MV-4-11 (cell line): ENCODE measurements around the gene TP53TG3F.
"Not testable (repeated sequence)": the region's sequence is repeated elsewhere in the genome, so short reads cannot be mapped to it uniquely, and the experiment has no call there.

ENCODE experiments used
- DNase-seq: peaks from one replicate; lab custom pipeline; 2025; lab: John Stamatoyannopoulos, UW

TP53TG3F gene

DNA sequence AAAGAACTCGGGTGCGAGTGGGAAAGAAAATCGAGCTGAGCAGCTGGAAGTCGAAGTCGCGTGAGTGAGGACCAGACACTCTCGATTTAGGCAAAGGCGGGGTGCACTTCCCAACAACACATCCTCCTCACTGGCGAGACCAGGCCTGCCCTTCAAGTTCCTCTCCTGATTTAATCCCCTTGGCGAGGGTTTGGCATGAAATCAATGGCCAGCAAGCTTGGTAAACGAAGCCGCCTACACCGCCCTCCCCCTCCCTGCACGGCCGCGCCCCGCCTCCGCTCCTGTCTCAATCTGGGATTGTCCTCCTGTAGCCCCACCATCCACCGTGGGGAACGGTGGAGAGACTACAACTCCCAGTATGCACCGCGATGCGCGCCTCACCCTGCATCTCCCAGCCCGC, at the start of gene TP53TG3F:
Gene TP53TG3F, plus strand, starts transcription at position 301 of the 400 bp plus-strand sequence. Its CDS starts 68 bp downstream, at position 369.
- DNase-seq, result not testable (repeated sequence)

DNA sequence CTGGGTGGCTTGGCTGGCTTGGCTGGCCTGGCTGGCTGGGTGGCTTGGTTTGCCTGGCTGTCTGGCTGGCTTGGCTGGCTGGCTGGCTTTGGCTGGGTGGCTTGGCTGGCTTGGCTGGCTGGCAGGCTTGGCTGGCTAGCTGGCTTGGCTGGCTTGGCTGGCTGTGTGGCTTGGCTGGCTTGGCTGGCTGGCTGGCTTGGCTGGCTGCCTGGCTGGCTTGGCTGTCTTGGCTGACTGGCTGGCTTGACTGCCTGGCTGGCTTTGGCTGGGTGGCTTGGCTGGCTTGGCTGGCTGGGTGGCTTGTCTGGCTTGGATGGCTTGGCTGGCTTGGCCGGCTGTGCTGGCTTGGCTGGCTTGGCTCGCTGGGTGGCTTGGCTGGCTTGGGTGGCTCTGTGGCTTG, 32.2 kb downstream of the TP53TG3F start:
- not testable (repeated sequence) for DNase-seq

DNA sequence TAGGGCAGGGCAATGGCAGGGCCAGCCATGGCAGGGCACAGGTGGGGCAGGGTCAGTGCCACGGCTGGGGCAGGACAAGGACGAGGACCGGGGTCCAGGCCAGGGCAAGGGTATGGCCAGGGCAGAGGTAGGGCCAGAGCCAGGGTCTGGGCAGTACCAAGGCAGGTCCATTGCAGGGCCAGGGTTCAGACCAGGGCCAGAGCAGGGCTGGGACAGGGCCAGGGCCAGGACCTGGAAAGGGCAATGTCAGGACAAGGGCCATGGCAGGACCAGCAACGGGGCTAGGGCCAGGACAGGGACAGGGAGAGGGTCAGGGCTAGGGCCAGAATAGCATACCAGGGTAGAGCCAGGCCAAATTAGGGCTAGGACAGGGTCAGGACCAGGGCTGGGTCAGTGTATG, 47.8 kb downstream of the TP53TG3F start:
- not testable (repeated sequence) for DNase-seq

DNA sequence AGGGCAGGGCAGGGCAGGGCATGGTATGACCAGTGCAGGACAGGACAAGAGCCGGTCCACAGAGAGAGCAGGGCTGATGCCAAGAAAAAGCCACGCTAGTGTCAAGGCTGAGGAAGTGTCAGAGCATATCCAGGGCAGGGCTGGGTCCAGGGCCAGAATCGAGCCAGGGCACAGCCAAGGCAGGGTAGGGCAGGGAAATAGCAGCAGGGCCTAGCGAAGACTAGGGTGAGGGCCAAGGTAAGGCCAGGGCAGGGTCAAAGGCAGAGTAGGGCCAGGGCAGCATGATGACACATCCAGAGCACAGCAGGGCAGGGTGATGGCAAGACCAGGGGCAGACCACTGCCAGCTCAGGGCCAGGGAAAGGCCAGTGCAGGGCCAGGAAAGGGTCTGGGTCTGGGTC, 49.7 kb downstream of the TP53TG3F start:
- not testable (repeated sequence) for DNase-seq

DNA sequence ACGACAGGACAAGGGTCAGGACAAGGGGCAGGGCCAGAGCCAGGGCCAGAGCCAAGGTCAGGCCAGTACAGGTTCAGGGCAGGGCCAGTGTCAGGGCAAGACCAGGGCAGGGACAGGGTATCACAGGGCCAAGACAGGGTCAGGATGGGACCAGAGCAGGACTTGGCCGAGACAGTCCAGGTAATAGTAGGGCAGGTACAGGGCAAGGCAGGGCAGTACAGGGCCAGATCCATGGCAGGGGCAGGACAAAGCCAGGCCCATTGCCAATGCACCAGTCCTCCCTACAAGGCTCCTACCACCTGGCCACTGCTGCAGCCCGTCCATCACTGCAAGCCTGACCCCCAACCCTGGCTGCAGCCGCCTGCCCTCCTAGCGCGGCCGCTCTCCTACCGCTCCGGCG, 50.5 kb downstream of the TP53TG3F start:
- not testable (repeated sequence) for DNase-seq
